DOHH2 (cell line): ENCODE data around the gene CACNA1D.

ENCODE experiments used
- H3F3A ChIP-seq: fragments of 200-600 bp; sonication (generic), shearing (Covaris generic); 2 replicates; pipeline ENCODE4 v1.6.0; 2016; ENCODE audit warnings: antibody characterized with exemption, mild to moderate bottlenecking; ENCODE audit not compliant: control insufficient read depth, insufficient read depth
- H3K27ac ChIP-seq: fragments of 200-600 bp; sonication (generic); 2 replicates; pipeline ENCODE4 v1.5.1; 2014; ENCODE audit warnings: low read depth, mild to moderate bottlenecking, low read length, moderate library complexity
- H3K27me3 ChIP-seq: fragments of 200-600 bp; sonication (generic); 2 replicates; pipeline ENCODE4 v1.6.1; 2014; ENCODE audit warnings: mild to moderate bottlenecking, low read length, mixed read lengths; ENCODE audit not compliant: control insufficient read depth
- H3K36me3 ChIP-seq: fragments of 200-600 bp; sonication (generic); 2 replicates; pipeline ENCODE4 v1.6.1; 2014; ENCODE audit warnings: mild to moderate bottlenecking, low read length, moderate library complexity, mixed read lengths; ENCODE audit not compliant: control insufficient read depth
- H3K4me1 ChIP-seq: fragments of 200-600 bp; sonication (generic); 2 replicates; pipeline ENCODE4 v1.6.1; 2014; ENCODE audit warnings: mild to moderate bottlenecking, low read length, mixed read lengths; ENCODE audit not compliant: control insufficient read depth
- H3K4me2 ChIP-seq: fragments of 200-600 bp; sonication (generic); 2 replicates; pipeline ENCODE4 v1.6.0; 2014; ENCODE audit warnings: mild to moderate bottlenecking, low read length, moderate library complexity
- H3K4me3 ChIP-seq: fragments of 200-600 bp; sonication (generic); 2 replicates; pipeline ENCODE4 v1.5.1; 2014; ENCODE audit warnings: mild to moderate bottlenecking, low read length, mixed read lengths
- H3K79me2 ChIP-seq: fragments of 200-600 bp; sonication (generic); 2 replicates; pipeline ENCODE4 v1.6.1; 2014; ENCODE audit warnings: mild to moderate bottlenecking, low read length, mixed read lengths; ENCODE audit not compliant: control insufficient read depth
- H3K9me2 ChIP-seq: fragments of 200-600 bp; sonication (generic); replicated peaks from 2 replicates; pipeline ENCODE4 v1.6.1; 2014; ENCODE audit warnings: mild to moderate bottlenecking, low read length, mixed read lengths; ENCODE audit not compliant: control insufficient read depth
- H3K9me3 ChIP-seq: fragments of 200-600 bp; sonication (generic); 2 replicates; pipeline ENCODE4 v1.6.1; 2014; ENCODE audit warnings: antibody characterized with exemption, low read length, mixed read lengths; ENCODE audit not compliant: control insufficient read depth, insufficient read depth
- H4K20me1 ChIP-seq: fragments of 200-600 bp; sonication (generic); 2 replicates; pipeline ENCODE4 v1.6.0; 2014; ENCODE audit warnings: low read depth, mild to moderate bottlenecking, antibody characterized with exemption, low read length, moderate library complexity; ENCODE audit not compliant: control insufficient read depth, insufficient read depth
- EZH2phosphoT487 ChIP-seq: fragments of 200-600 bp; sonication (generic); IDR thresholded peaks from 2 replicates; pipeline ENCODE4 v1.6.1; 2017; ENCODE audit warnings: borderline replicate concordance, mild to moderate bottlenecking, antibody characterized with exemption, low read length, moderate library complexity, mixed read lengths
- TF ChIP-seq, protein P1 (sequence below): fragments of 200-600 bp; sonication (generic); IDR thresholded peaks from one replicate; pipeline ENCODE4 v1.5.1; 2014; ENCODE audit warnings: antibody characterized with exemption, mild to moderate bottlenecking, low read depth, low read length; ENCODE audit not compliant: poor library complexity, severe bottlenecking

The CACNA1D gene

DNA sequence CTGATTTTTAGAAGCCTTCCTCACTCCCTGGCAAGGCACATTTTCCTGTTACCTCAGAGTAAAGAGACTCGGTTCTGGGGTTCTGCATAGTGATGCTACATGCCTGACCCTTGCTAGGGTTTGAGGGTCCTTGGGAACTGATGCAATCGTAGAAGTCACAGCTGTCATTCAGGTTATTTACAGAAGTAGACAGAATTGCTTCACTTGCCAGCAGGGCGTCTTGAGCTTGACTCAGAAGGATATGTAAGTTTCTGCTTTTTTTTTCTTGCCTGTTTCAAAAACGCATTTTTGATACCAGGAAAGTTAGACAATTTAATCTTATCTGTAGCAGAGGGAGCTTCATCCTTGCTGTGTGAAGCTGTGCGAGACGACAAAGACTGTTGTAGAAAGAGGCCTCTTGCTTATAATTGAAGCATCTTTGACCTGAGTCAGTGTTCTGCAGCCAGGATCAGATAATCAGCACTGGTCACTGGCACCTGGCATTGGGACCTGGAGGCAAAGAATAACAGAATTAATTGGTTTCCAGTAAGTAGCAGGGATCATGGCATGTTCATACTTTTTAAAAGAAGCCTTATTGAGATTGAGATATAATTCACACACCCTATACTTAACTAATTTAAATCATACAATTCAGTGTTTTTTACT, 24.8 kb downstream of the CACNA1D start:
- H3K79me2 ChIP-seq: no peaks in the 10 kb centered on the region
- TF ChIP-seq, protein P1, sequence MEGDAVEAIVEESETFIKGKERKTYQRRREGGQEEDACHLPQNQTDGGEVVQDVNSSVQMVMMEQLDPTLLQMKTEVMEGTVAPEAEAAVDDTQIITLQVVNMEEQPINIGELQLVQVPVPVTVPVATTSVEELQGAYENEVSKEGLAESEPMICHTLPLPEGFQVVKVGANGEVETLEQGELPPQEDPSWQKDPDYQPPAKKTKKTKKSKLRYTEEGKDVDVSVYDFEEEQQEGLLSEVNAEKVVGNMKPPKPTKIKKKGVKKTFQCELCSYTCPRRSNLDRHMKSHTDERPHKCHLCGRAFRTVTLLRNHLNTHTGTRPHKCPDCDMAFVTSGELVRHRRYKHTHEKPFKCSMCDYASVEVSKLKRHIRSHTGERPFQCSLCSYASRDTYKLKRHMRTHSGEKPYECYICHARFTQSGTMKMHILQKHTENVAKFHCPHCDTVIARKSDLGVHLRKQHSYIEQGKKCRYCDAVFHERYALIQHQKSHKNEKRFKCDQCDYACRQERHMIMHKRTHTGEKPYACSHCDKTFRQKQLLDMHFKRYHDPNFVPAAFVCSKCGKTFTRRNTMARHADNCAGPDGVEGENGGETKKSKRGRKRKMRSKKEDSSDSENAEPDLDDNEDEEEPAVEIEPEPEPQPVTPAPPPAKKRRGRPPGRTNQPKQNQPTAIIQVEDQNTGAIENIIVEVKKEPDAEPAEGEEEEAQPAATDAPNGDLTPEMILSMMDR: no peak
- no peak for TF ChIP-seq EZH2phosphoT487
- no peaks in the 10 kb centered on the region for H3K9me2 ChIP-seq
- no peaks in the 10 kb centered on the region for H3F3A ChIP-seq
- no peak overlapping the region for H3K27ac ChIP-seq
- H3K4me1 ChIP-seq: no peaks in the 10 kb centered on the region
- H3K4me3 ChIP-seq: no peak overlapping the region
- no peaks in the 10 kb centered on the region for H3K36me3 ChIP-seq
- H3K27me3 ChIP-seq: peaks cover 11% of the 10 kb centered on the region
- no peaks in the 10 kb centered on the region for H3K9me3 ChIP-seq
- H4K20me1 ChIP-seq: no peaks in the 10 kb centered on the region; the same call in 1 of the 2 replicates
- H3K4me2 ChIP-seq: no peak overlapping the region

DNA sequence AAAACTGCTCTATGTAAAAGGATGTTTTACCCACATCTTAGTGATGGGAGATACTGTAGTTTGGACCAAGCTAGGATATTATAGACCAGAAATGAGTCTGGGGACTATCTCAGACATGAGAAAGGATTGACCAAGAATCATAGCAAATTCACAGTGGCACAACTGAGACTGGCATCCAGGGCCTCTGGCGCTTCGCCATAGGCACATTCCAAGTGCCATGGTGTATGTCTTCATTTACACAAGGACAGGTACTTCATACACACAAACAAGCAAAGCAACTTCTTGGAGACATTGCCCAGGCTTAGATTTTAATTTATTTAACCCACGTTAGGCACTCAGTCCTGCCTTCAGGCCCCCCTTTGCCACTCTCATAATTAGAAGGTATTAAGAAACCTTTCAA, 28.9 kb downstream of the CACNA1D start:
- Histone ChIP-seq H3K79me2 (no peaks in the 10 kb centered on the region), H3K4me3 (no peak overlapping the region), H4K20me1 (no peaks in the 10 kb centered on the region; the same call in 1 of the 2 replicates), H3K4me2 (no peak overlapping the region), H3K27me3 (peaks cover 22% of the 10 kb centered on the region), H3F3A (no peaks in the 10 kb centered on the region), H3K9me2 (no peaks in the 10 kb centered on the region), H3K4me1 (no peaks in the 10 kb centered on the region), H3K27ac (no peak overlapping the region), H3K36me3 (no peaks in the 10 kb centered on the region), H3K9me3 (no peaks in the 10 kb centered on the region)
- TF ChIP-seq EZH2phosphoT487: no peak

DNA sequence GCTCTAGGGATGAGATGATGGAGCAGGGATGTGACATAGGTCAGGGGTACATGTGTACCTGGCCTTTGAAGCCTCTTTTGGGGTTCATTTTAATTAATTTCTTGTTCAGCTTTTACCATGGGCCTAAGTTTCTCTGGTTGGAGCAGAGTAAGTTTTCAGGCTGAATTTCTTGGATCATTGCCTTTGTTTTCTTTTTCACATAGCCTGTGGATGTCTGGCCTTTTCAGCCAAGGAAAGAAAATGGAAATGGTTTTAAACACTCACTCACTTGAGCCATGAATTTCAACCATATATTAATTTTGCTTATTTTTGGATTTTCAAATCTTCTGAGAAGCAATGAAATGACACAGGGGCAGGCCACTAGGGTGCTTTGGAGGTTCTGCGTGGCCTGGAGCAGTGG, 30.2 kb downstream of the CACNA1D start:
- Histone ChIP-seq H3K79me2 (no peaks in the 10 kb centered on the region), H4K20me1 (no peaks in the 10 kb centered on the region; the same call in 1 of the 2 replicates), H3K9me2 (no peaks in the 10 kb centered on the region), H3K4me1 (no peaks in the 10 kb centered on the region), H3K4me3 (no peak overlapping the region), H3K27me3 (peaks cover 17% of the 10 kb centered on the region), H3K27ac (no peak overlapping the region), H3K36me3 (no peaks in the 10 kb centered on the region), H3K4me2 (no peak overlapping the region), H3K9me3 (no peaks in the 10 kb centered on the region), H3F3A (no peaks in the 10 kb centered on the region)
- TF ChIP-seq, protein P1: no peak
- no peak for TF ChIP-seq EZH2phosphoT487

DNA sequence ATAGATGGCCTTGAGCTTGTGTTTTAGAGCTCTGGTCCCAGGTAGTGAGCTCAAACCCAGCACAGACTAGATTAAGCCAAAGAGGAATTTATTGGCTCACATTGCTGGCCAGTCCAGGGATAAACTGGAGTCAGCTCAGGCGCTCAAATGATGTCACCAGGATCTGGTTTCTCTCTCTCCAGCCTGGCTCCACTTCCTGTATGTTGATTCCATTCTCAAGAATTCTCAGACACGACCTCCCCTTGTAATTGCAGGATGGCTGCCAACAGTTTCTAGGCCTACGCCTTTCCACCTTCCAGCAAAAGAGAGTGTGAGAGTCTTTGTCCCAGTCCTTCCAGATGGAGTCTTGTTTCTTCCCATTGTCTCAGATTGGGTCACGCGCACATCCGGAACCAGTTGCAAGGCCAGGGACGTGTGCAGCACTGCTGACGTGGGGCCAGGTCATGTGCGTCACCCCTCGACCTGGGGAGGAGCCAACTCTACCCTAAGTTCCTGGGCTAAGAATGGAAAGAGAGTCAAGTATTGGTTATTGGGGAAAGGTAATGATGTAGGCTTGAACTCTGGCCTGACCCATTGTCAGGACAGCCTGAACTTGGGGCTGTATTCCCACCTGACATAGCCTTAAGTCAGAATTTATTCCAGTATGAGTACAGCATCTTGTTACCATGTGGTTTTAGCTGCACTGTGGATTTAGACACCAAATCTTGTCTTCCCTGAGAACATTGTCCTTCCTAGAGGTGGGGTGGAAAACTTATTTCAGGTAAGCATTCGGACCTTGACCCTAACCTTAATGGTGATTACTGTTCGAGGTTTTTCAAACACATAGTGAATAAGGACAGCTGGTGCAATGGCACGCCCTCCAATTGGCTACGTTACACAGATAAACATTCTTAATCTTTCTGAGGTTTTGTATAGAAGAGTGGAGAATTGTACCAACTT, 31.6 kb downstream of the CACNA1D start:
- H3K27ac ChIP-seq: no peak overlapping the region
- H3K27me3 ChIP-seq: peaks cover 23% of the 10 kb centered on the region

More for the DNA sequence above, 31.6 kb downstream of the CACNA1D start:
- Histone ChIP-seq H3K9me2 (no peaks in the 10 kb centered on the region), H3F3A (no peaks in the 10 kb centered on the region), H3K4me1 (no peaks in the 10 kb centered on the region), H3K36me3 (no peaks in the 10 kb centered on the region), H3K79me2 (no peaks in the 10 kb centered on the region), H3K4me2 (no peak overlapping the region), H4K20me1 (no peaks in the 10 kb centered on the region; the same call in 1 of the 2 replicates), H3K4me3 (no peak overlapping the region), H3K9me3 (no peaks in the 10 kb centered on the region)
- no peak for TF ChIP-seq EZH2phosphoT487
- TF ChIP-seq, protein P1: no peak
